Endodermal cell (in vitro differentiated cells): Measurements from ENCODE around the gene ANKRD6. TPM values are rescaled to one million over a fixed set of nuclear protein-coding genes. Genes with fewer than 3 reads are reported as not detected.

Source experiments
- DNase-seq: peaks from one replicate; pipeline ENCODE4 v3.0.0-alpha.2; 2017
- H3K27ac ChIP-seq: 2 replicates; pipeline ENCODE4 v1.5.1; 2013; ENCODE audit warnings: mild to moderate bottlenecking, low read depth, low read length, moderate library complexity
- H3K27me3 ChIP-seq: 2 replicates; pipeline ENCODE4 v1.6.1; 2013; ENCODE audit warnings: mild to moderate bottlenecking, low read length, moderate library complexity; ENCODE audit not compliant: insufficient read depth, control insufficient read depth, poor library complexity, severe bottlenecking
- H3K36me3 ChIP-seq: 2 replicates; pipeline ENCODE4 v1.7.0; 2013; ENCODE audit warnings: mild to moderate bottlenecking, low read length, moderate library complexity; ENCODE audit not compliant: control insufficient read depth, insufficient read depth
- H3K4me1 ChIP-seq: one replicate; pipeline ENCODE4 v1.7.0; 2013; ENCODE audit warnings: low read length; ENCODE audit not compliant: control insufficient read depth, insufficient read depth
- H3K4me3 ChIP-seq: 2 replicates; pipeline ENCODE4 v1.5.1; 2013; ENCODE audit warnings: mild to moderate bottlenecking, low read length, moderate library complexity
- H3K9ac ChIP-seq: 2 replicates; pipeline ENCODE4 v1.6.1; 2013; ENCODE audit warnings: mild to moderate bottlenecking, low read length, moderate library complexity; ENCODE audit not compliant: poor library complexity, severe bottlenecking; ENCODE audit errors: extremely low read depth
- H3K9me3 ChIP-seq: 2 replicates; pipeline ENCODE4 v1.6.1; 2013; ENCODE audit warnings: mild to moderate bottlenecking, low read length, moderate library complexity; ENCODE audit not compliant: control insufficient read depth
- H3K27ac Mint-ChIP-seq: 2 replicates; pipeline ENCODE4 v1.8.0; 2020; ENCODE audit warnings: mixed read lengths
- H3K27me3 Mint-ChIP-seq: 2 replicates; pipeline ENCODE4 v1.8.0; 2021; ENCODE audit warnings: mild to moderate bottlenecking, mixed read lengths; ENCODE audit not compliant: insufficient read depth
- H3K36me3 Mint-ChIP-seq: 2 replicates; pipeline ENCODE4 v1.8.0; 2020; ENCODE audit warnings: low read depth, mixed read lengths
- H3K4me1 Mint-ChIP-seq: 2 replicates; pipeline ENCODE4 v1.8.0; 2020; ENCODE audit warnings: mixed read lengths
- H3K4me3 Mint-ChIP-seq: 2 replicates; pipeline ENCODE4 v1.8.0; 2020; ENCODE audit warnings: mild to moderate bottlenecking, moderate library complexity, mixed read lengths
- H3K9me3 Mint-ChIP-seq: 2 replicates; pipeline ENCODE4 v1.8.0; 2020; ENCODE audit warnings: mild to moderate bottlenecking, mixed read lengths
- CTCF ChIP-seq: fragments of 200-600 bp; sonication (generic); conservative IDR thresholded peaks from 2 replicates; pipeline ENCODE4 v1.5.0; 2021; ENCODE audit warnings: antibody characterized with exemption, mild to moderate bottlenecking
- WGBS, 2 experiments: methylation state at CpG; one replicate each; pipeline versions ENCODE4 v1.1.5 to v1.1.7; 2013; ENCODE audit warnings: missing lambda C conversion rate in 2 of 2, mixed read lengths in 1 of 2; ENCODE audit not compliant: insufficient coverage in 1 of 2, insufficient read length in 1 of 2; 5-methylcytosine and 5-hydroxymethylcytosine counted together
- total RNA-seq, 2 donors: library from RNA; stranded (reverse); fragmentation: NEBNext Ultra II Directional in 1 of 2; extraction: Animal tissue kit (Norgen Biotek cat#: 25700) in 1 of 2; gene quantifications; 2 replicates in 1 of 2; 3 replicates in 1 of 2; pipeline ENCODE4 v1.2.1, GENCODE V29; 2021

The ANKRD6 gene
- total RNA-seq, 2 donors from 2014 or later, result 88.7 to 110 TPM

GRCh38 chr6:89555031-89555430, 122.1 kb downstream of the ANKRD6 start:
- no peak for DNase-seq
- Mint-ChIP-seq H3K27me3 (peaks cover 2% of the 10 kb centered on the region), H3K4me1 (peaks cover 29% of the 10 kb centered on the region), H3K9me3 (peaks cover 26% of the 10 kb centered on the region), H3K27ac (no peak overlapping the region), H3K4me3 (no peak overlapping the region), H3K36me3 (peaks cover 46% of the 10 kb centered on the region)
- no peak overlapping the region for H3K4me3 ChIP-seq
- peaks cover 4% of the 10 kb centered on the region for H3K4me1 ChIP-seq
- peaks cover 32% of the 10 kb centered on the region for H3K36me3 ChIP-seq
- H3K27ac ChIP-seq, result no peak overlapping the region
- 53% methylated on average over 3 of the region's 4 CpGs; no CpG with 5 or more reads in 1 of the 2 experiments for WGBS, 2 experiments
- TF ChIP-seq CTCF, result no peak
- H3K9ac ChIP-seq, result no peak overlapping the region
- H3K9me3 ChIP-seq, result peaks cover 44% of the 10 kb centered on the region
- H3K27me3 ChIP-seq, result no peaks in the 10 kb centered on the region

GRCh38 chr6:89555806-89556205, 122.9 kb downstream of the ANKRD6 start:
- H3K27ac Mint-ChIP-seq, result no peak overlapping the region
- no peak for TF ChIP-seq CTCF

DNA sequence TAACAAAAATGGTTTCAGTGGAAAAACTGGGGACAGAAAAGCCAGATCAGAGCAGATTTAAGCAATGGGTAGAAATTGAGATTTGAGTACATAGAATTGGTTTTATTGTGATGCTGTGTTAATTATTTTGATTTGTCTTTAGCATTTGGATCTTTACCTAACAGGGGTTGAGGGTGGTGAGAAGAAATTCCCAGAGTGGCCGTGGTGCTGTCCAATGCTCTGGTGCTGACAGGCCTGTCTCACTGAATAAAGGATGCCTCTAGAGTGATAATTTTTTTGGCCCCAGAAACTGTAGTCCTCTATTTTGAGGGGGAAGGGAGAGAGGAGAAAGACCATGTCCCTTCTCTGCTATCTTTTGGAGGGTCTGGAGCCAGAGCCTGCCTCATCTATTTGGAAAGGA, 126.5 kb downstream of the ANKRD6 start:
- 83% methylated on average over 1 of the region's 1 CpG for WGBS, 2 experiments

More at GRCh38 chr6:89555806-89556205, 122.9 kb downstream of the ANKRD6 start:
- Mint-ChIP-seq H3K4me1 (peaks cover 30% of the 10 kb centered on the region), H3K36me3 (peaks cover 48% of the 10 kb centered on the region), H3K27me3 (peaks cover 2% of the 10 kb centered on the region), H3K4me3 (no peak overlapping the region), H3K9me3 (peaks cover 26% of the 10 kb centered on the region)
- H3K9me3 ChIP-seq, result peaks cover 44% of the 10 kb centered on the region
- no peak overlapping the region for H3K27ac ChIP-seq
- peaks cover 32% of the 10 kb centered on the region for H3K36me3 ChIP-seq
- DNase-seq, result peak; percentile 58
- H3K4me3 ChIP-seq, result no peak overlapping the region
- H3K9ac ChIP-seq, result no peak overlapping the region
- no peaks in the 10 kb centered on the region for H3K27me3 ChIP-seq
- 43 to 48% methylated on average over 1 to 3 of the region's 3 CpGs for WGBS, 2 experiments
- H3K4me1 ChIP-seq, result peaks cover 4% of the 10 kb centered on the region

More for the DNA sequence above, 126.5 kb downstream of the ANKRD6 start:
- no peaks in the 10 kb centered on the region for H3K27me3 ChIP-seq
- Mint-ChIP-seq H3K27ac (no peak overlapping the region), H3K27me3 (no peaks in the 10 kb centered on the region), H3K4me3 (no peak overlapping the region), H3K9me3 (peaks cover 26% of the 10 kb centered on the region), H3K36me3 (peaks cover 35% of the 10 kb centered on the region), H3K4me1 (peaks cover 24% of the 10 kb centered on the region)
- no peak for TF ChIP-seq CTCF
- no peak overlapping the region for H3K9ac ChIP-seq
- peaks cover 36% of the 10 kb centered on the region for H3K9me3 ChIP-seq
- peak; percentile 78 for DNase-seq
- no peak overlapping the region for H3K4me3 ChIP-seq
- no peak overlapping the region for H3K27ac ChIP-seq
- H3K36me3 ChIP-seq, result peaks cover 31% of the 10 kb centered on the region
- H3K4me1 ChIP-seq, result no peaks in the 10 kb centered on the region
